ENCODE measurements around the gene SLAMF9. TPM values are rescaled to one million over a fixed set of nuclear protein-coding genes. Genes with fewer than 3 reads are reported as not detected.

SLAMF9 gene
- total RNA-seq, 1 experiment from 2014 or later: not detected

- ChIA-PET CTCF (no interaction called here), RAD21 (ENCODE audit: low non-redundant PET in 1 of 2, low total read pairs in 2 of 2, uncharacterized antibody in 2 of 2, unreplicated experiment in 2 of 2) (no interaction called here), POLR2A (no interaction called here)
- intact Hi-C loops (cut with micrococcal nuclease): no loop called here
- Histone ChIP-seq H3K4me3 (replicated peaks in 1 of 2; ENCODE audit: low read depth in 1 of 2, low read length in 2 of 2) (no peak overlapping the region), H2AFZ (ENCODE audit: low read depth, low read length, poor library complexity, severe bottlenecking) (no peak overlapping the region), H3K9me3 (ENCODE audit: control insufficient read depth in 1 of 2, insufficient read depth in 1 of 2, low read depth in 1 of 2, low read length in 2 of 2) (no peaks in the 10 kb centered on the region), H3K9me2 (ENCODE audit: insufficient read depth) (no peaks in the 10 kb centered on the region), H3K36me3 (ENCODE audit: control insufficient read depth in 1 of 2, insufficient read depth in 2 of 2, low read length in 2 of 2) (peaks cover 7 to 14% of the 10 kb centered on the region in 2 experiments; a peak in 2 of 4 replicates), H3K79me2 (ENCODE audit: insufficient read depth, low read length) (peaks cover 35% of the 10 kb centered on the region), H4K20me1 (ENCODE audit: insufficient read depth) (no peaks in the 10 kb centered on the region; the same call in 1 of the 2 replicates), H3K4me1 (ENCODE audit: control insufficient read depth in 1 of 2, insufficient read depth in 2 of 2, low read length in 2 of 2) (peaks cover 20 to 41% of the 10 kb centered on the region in 2 experiments), H3K27me3 (ENCODE audit: insufficient read depth, low read length) (no peaks in the 10 kb centered on the region), H3K4me2 (ENCODE audit: low read length) (no peak overlapping the region), H3K27ac (ENCODE audit: low read depth, low read length) (no peak overlapping the region), H3K9ac (ENCODE audit: low read length) (no peak overlapping the region)
- no peak for DNase-seq (ENCODE audit: low read depth, low spot score)
- no peak for ATAC-seq
- no peak for TF ChIP-seq ZBTB33 (IDR thresholded peaks at IDR 0.05; ENCODE audit: extremely low read depth, insufficient replicate concordance, low read length)
- no peak for TF ChIP-seq ELF1 (IDR thresholded peaks at IDR 0.05; ENCODE audit: borderline replicate concordance, low read depth)
- TF ChIP-seq EZH2phosphoT487 (IDR thresholded peaks at IDR 0.05; ENCODE audit: borderline replicate concordance): no peak
- no peak for TF ChIP-seq CEBPB (IDR thresholded peaks at IDR 0.05; ENCODE audit: low read depth)
- TF ChIP-seq POLR2A (IDR thresholded peaks at IDR 0.05; ENCODE audit: borderline replicate concordance, extremely low read depth, insufficient read depth, insufficient read length): no peak
- TF ChIP-seq, protein P1, sequence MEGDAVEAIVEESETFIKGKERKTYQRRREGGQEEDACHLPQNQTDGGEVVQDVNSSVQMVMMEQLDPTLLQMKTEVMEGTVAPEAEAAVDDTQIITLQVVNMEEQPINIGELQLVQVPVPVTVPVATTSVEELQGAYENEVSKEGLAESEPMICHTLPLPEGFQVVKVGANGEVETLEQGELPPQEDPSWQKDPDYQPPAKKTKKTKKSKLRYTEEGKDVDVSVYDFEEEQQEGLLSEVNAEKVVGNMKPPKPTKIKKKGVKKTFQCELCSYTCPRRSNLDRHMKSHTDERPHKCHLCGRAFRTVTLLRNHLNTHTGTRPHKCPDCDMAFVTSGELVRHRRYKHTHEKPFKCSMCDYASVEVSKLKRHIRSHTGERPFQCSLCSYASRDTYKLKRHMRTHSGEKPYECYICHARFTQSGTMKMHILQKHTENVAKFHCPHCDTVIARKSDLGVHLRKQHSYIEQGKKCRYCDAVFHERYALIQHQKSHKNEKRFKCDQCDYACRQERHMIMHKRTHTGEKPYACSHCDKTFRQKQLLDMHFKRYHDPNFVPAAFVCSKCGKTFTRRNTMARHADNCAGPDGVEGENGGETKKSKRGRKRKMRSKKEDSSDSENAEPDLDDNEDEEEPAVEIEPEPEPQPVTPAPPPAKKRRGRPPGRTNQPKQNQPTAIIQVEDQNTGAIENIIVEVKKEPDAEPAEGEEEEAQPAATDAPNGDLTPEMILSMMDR (IDR thresholded peaks at IDR 0.05 in 2 of 3, conservative IDR thresholded peaks at IDR 0.05 in 1 of 3; ENCODE audit: borderline replicate concordance in 1 of 3, insufficient read depth in 1 of 3, low read depth in 2 of 3, low read length in 2 of 3): no peak
- no peak for TF ChIP-seq FOSL1 (IDR thresholded peaks at IDR 0.05; ENCODE audit: low read depth)
- no peak for TF ChIP-seq EZH2 (IDR thresholded peaks at IDR 0.05)
- TF ChIP-seq TCF7L2 (IDR thresholded peaks at IDR 0.05; ENCODE audit: borderline replicate concordance, extremely low read depth, insufficient read depth, insufficient read length): no peak
- TF ChIP-seq YY1 (IDR thresholded peaks at IDR 0.05; ENCODE audit: extremely low read depth, insufficient replicate concordance, low read depth, low read length): no peak
- no peak for TF ChIP-seq RAD21 (IDR thresholded peaks at IDR 0.05; ENCODE audit: low read depth)
- no peak for TF ChIP-seq SRF (IDR thresholded peaks at IDR 0.05; ENCODE audit: low read depth)
- TF ChIP-seq, protein P2, sequence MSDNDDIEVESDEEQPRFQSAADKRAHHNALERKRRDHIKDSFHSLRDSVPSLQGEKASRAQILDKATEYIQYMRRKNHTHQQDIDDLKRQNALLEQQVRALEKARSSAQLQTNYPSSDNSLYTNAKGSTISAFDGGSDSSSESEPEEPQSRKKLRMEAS (IDR thresholded peaks at IDR 0.05): no peak
- no peak for TF ChIP-seq ZNF274 (IDR thresholded peaks at IDR 0.05; ENCODE audit: low read depth, low read length)
- TF ChIP-seq EGR1 (IDR thresholded peaks at IDR 0.05; ENCODE audit: low read depth): no peak
- BruUV-seq (replicated peaks): no TSS peak
Measured at GRCh38 chr1:159919236-159919865, 34.7 kb downstream of the SLAMF9 start.
